Immature natural killer cell (primary cell): ENCODE results near the gene PSMB11. TPM values are rescaled to one million over a fixed set of nuclear protein-coding genes. Genes with fewer than 3 reads are reported as not detected.

Source experiments
- DNase-seq, 3 donors: peaks; one replicate each; pipeline ENCODE4 v3.0.0; 2022; ENCODE audit warnings: mixed read lengths in 1 of 3
- H3K27ac Mint-ChIP-seq, 6 donors: one replicate each; pipeline ENCODE4 v1.8.0; 2020; ENCODE audit warnings: mixed read lengths in 6 of 6, mild to moderate bottlenecking in 5 of 6, inconsistent platforms in 4 of 6, moderate library complexity in 3 of 6
- H3K27me3 Mint-ChIP-seq, 3 donors: one replicate each; pipeline ENCODE4 v1.8.0; 2020 to 2021; ENCODE audit warnings: low read depth in 3 of 3, mild to moderate bottlenecking in 3 of 3, mixed read lengths in 3 of 3, moderate library complexity in 3 of 3, inconsistent platforms in 1 of 3
- H3K36me3 Mint-ChIP-seq, 3 donors: one replicate each; pipeline ENCODE4 v1.8.0; 2020; ENCODE audit warnings: mixed read lengths in 3 of 3, inconsistent platforms in 2 of 3, mild to moderate bottlenecking in 2 of 3
- H3K4me1 Mint-ChIP-seq, 2 donors: one replicate each; pipeline ENCODE4 v1.8.0; 2020; ENCODE audit warnings: inconsistent platforms in 2 of 2, mild to moderate bottlenecking in 2 of 2, mixed read lengths in 2 of 2, moderate library complexity in 1 of 2
- H3K4me3 Mint-ChIP-seq, 5 donors: one replicate each; pipeline ENCODE4 v1.8.0; 2020; ENCODE audit warnings: mild to moderate bottlenecking in 5 of 5, mixed read lengths in 5 of 5, inconsistent platforms in 3 of 5, moderate library complexity in 3 of 5
- H3K9me3 Mint-ChIP-seq, 6 donors: one replicate each; pipeline ENCODE4 v1.8.0; 2020; ENCODE audit warnings: mild to moderate bottlenecking in 6 of 6, mixed read lengths in 6 of 6, inconsistent platforms in 4 of 6, moderate library complexity in 3 of 6
- polyA plus RNA-seq, 3 donors: library from polyadenylated mRNA; unstranded; fragments of 300-500 nt; fragmentation: Illumina TruSeq; gene quantifications; one replicate each; pipeline ENCODE4 v1.2.3, GENCODE V29; 2021

The PSMB11 gene
- polyA plus RNA-seq, 3 donors from 2014 or later: not detected

- peaks cover 0 to 3% (median 2%) of the 10 kb centered on the region in 3 donors for H3K27me3 Mint-ChIP-seq
- peaks cover 17 to 19% of the 10 kb centered on the region in 2 donors for H3K4me1 Mint-ChIP-seq
- peaks cover 0 to 3% (median 0%) of the 10 kb centered on the region in 3 donors for H3K36me3 Mint-ChIP-seq
- H3K9me3 Mint-ChIP-seq: no peaks in the 10 kb centered on the region
- H3K4me3 Mint-ChIP-seq: no peak overlapping the region
- no peak overlapping the region for H3K27ac Mint-ChIP-seq
- no peak for DNase-seq
Measured at GRCh38 chr14:23054000-23054811, 12.2 kb downstream of the PSMB11 start.

DNA sequence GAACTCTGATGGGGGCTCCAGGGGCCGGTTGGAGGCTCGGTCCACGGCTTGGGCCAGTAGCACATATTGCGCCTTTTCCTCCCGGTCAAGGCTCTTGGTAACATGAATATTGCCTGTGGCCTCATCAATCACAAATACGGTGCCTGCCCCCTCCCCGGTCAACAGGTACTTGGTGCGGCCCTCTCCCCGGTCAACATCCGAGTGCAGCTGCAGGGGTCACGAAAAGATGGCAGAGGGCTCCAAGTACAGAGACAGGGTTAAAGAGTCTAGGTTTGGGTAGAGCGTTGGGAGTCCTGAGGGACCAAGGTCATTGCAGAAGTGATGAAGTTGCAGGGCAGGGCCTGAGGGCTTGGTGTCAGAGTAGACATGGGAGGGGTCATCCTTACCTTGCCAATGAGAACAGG is 13.1 kb downstream of the PSMB11 start:
- Mint-ChIP-seq H3K9me3 (peaks cover 0 to 1% (median 0%) of the 10 kb centered on the region in 6 donors), H3K36me3 (peaks cover 0 to 3% (median 0%) of the 10 kb centered on the region in 3 donors), H3K4me3 (no peak overlapping the region), H3K27me3 (peaks cover 0 to 5% (median 2%) of the 10 kb centered on the region in 3 donors), H3K4me1 (peaks cover 18 to 19% of the 10 kb centered on the region in 2 donors), H3K27ac (peak overlapping the region in 1 of 6 donors; percentile 40)
- no peak for DNase-seq

DNA sequence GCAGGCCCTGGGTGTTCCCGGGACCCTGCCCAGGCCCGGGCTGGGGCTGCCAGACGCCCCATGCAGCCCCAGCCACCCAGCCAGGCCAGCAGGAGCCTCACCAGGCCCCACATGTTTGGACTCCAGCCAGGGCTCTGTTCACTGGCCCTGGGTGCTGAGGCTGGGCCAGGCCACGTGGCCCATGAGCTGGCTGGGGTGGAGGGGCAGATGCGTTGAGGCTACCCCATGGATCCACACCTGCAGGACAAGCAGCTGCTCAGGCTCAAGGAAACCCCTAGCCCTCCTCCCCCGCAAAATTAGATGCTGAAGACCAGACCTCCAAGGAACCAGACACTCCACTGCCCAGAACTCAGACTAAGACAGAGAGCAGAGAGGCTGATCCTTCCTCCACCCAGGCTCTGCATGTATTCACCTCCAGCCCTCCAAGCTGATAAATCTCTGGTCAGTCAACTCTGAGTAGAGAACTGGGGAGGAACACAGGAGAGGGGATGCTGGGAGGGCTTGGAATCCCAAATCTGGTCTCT is 13.7 kb downstream of the PSMB11 start:
- Mint-ChIP-seq H3K4me3 (peak overlapping the region in 4 of 5 donors; percentile 78 to 91 (median 88)), H3K36me3 (peaks cover 0 to 3% (median under 1%) of the 10 kb centered on the region in 3 donors), H3K27me3 (peaks cover 0 to 5% (median 2%) of the 10 kb centered on the region in 3 donors), H3K4me1 (peaks cover 18 to 19% of the 10 kb centered on the region in 2 donors), H3K27ac (peak overlapping the region in 1 of 6 donors; percentile 53), H3K9me3 (peaks cover 0 to 1% (median 0%) of the 10 kb centered on the region in 6 donors)
- DNase-seq: no peak

DNA sequence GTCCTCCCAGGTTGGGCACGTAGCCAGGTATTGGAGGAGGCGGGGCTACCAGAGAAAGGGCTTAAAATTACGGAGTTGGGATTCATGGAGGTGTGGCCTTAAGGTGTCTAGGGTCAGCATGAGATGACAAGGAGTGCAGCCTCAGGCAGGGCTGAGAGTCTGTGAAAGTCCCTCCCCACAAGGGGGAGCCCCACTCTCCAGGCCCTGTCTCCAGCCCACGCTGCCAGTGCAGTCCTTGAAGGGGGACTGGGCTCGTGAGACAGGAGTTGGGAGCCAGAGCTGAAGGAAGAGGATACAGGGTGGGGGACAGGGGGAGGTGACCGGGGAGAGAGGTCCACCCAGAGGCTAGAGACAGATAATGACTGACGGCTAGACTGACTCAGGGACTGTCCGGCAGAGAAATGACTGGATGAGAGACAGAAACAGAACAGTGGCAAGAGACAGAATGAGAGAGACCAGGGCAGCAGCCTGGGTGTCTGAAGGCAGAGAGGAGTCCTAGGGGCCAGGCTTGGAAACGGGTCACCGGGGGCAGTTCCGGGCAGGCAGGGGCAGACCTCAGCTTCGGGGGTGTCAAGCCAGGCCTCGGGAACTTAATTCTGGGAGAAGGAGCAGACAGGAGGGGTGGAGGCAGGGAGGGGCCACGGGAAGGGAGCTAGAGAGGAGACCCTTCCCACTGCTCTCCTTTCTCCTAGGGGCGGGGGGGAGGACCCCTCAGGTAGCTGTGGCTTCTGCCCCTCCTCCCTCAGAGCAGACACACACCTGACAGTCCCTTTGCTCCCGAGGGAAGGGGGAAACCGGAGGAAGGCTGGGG is 14.3 kb downstream of the PSMB11 start:
- DNase-seq: peak; percentile 64 to 65 (median 64)
- Mint-ChIP-seq H3K4me3 (peak overlapping the region; percentile 78 to 91 (median 88)), H3K9me3 (peaks cover 0 to 1% (median 0%) of the 10 kb centered on the region in 6 donors), H3K36me3 (peaks cover 0 to 5% (median 3%) of the 10 kb centered on the region in 3 donors), H3K27me3 (peaks cover 0 to 5% (median 2%) of the 10 kb centered on the region in 3 donors), H3K4me1 (peaks cover 18 to 19% of the 10 kb centered on the region in 2 donors), H3K27ac (peak overlapping the region in 4 of 6 donors; percentile 53 to 83 (median 74))

DNA sequence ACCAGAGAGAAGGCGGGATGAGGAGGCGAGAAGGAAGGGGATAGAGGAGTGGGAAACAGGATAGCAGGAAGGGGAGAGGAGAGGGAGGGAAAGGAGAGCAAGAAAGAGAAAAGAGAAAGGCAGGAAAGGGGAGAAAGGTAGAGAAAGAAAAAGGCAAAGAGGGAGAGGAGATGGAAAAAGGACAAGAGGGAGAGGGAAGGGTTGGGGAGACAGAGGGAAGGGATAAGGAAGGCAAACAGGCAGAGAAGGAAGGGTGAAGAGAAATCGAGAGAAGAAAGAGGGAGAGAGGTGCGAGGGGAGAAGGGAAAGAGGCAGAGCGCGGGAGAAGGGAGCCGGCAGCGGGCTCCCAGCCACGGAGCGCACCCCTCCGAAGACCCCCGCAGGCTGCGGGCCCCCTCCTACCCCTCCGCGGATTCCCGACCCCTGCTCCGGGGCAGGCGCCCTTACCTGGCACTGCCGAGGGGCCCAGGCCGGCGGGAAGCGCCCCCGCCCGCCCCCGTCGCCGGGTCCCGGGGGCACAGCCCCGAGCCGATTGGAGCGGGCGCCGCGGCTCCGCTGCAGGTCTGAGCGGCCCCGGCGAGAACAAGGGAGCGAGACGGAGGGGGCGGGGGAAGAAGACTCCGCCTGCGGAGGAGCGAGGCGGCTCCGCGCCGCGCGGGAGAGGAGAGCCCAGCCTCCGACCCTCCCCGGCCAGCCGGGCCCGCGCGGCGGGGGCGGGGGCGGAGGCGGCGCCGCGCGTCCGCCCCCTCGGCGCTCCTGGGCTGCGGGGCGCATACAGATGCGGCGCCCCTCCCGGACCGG is 15.1 kb downstream of the PSMB11 start, which contains the start of gene CDH24:
Gene CDH24 (minus strand): TSS at position 565 of the 801 bp plus-strand sequence. CDS start 1,787 bp downstream, outside the sequence.
- DNase-seq: peak; percentile 64 to 71 (median 70)

GRCh38 chr14:23057757-23058653 is 16.0 kb downstream of the PSMB11 start:
- DNase-seq: peak; percentile 80 to 84 (median 80)
- Mint-ChIP-seq H3K4me1 (peaks cover 18 to 19% of the 10 kb centered on the region in 2 donors), H3K4me3 (peak overlapping the region; percentile 86 to 92 (median 89)), H3K27me3 (peaks cover 0 to 5% (median 2%) of the 10 kb centered on the region in 3 donors), H3K9me3 (peaks cover 0 to 1% (median 0%) of the 10 kb centered on the region in 6 donors), H3K27ac (peak overlapping the region in 4 of 6 donors; percentile 40 to 69 (median 58)), H3K36me3 (peaks cover 0 to 16% (median 6%) of the 10 kb centered on the region in 3 donors)

More for the DNA sequence above, 15.1 kb downstream of the PSMB11 start, which contains the start of gene CDH24:
- peaks cover 0 to 1% (median 0%) of the 10 kb centered on the region in 6 donors for H3K9me3 Mint-ChIP-seq
- peaks cover 0 to 7% (median 3%) of the 10 kb centered on the region in 3 donors for H3K36me3 Mint-ChIP-seq
- H3K4me3 Mint-ChIP-seq: peak within 1 kb of the TSS; percentile 88 to 92 (median 89)
- peak within 1 kb of the TSS in 5 of 6 donors; percentile 57 to 83 (median 71) for H3K27ac Mint-ChIP-seq
- H3K27me3 Mint-ChIP-seq: peaks cover 0 to 5% (median 2%) of the 10 kb centered on the region in 3 donors
- H3K4me1 Mint-ChIP-seq: peaks cover 18 to 19% of the 10 kb centered on the region in 2 donors

DNA sequence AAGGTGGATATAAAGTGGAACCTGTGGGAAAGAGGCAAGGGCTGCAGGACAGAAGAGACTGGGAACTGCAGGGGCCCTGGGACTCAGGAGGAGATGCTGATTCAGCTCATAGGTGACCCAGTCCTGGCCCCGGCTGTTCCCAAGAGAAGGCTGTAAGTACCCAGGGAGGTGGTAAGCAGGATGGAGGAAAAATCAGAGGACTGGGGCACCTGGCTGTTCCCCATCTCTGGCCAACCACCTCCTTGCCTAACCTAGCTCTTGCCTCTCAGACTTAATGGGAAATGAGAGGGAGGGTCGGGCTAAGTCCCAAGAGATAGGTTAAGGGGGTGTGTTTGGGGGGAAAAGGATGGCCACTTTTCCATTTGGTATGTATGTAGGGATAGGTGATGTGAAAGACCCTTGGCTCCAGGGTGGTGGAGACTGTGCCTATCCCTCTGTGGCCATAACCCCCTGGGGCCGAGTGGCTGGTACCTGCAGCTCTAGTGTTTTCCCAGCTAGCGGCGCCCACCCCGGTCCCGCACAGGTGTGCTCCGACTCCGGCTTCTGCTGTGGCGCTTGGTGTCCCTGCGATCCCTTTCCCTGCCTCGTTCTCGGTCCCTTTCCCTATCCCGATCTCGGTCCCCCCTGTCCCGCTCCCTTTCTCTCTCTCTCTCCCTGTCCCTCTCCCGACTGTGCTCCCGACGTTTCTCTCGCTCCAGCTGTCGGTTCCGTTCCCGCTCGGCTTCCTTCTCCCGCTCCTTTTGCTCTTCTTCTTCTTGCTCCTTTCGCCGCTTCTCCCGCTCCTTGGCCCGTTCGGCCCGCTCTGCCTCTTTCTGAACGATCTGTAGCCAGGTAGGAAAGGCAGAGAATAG is 16.9 kb downstream of the PSMB11 start:
- Mint-ChIP-seq H3K27ac (no peak overlapping the region), H3K4me1 (peaks cover 18 to 19% of the 10 kb centered on the region in 2 donors), H3K36me3 (peaks cover 0 to 24% (median 11%) of the 10 kb centered on the region in 3 donors)

DNA sequence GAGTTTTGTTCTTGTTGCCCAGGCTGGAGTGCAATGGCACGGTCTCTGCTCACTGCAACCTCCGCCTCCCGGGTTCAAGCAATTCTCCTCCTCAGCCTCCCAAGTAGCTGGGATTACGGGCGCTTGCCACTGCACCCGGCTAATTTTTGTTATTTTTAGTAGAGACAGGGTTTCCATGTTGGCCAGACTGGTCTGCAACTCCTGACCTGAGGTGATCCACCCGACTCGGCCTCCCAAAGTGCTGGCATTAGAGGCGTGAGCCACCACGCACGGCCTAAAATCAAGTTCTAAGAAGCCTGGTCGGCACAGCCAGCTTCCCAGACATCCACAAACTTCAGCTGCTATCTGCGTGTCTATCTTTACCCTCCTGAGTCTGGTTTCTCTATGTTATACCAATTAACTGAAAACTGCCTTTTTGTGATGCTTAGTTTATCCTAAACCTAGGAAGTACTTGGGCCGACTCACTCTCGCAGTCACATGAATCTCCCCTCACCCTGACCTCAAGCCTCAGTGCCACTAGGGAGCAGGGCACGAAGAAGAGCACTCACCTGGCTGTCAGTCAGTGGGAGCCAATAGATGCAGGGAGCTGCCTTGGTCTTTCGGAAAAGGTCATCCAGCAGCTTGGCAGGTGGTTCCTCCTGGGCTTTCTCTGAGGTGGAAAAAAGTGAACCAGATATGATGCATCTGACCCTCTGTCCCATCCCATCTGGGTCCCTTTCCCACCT is 18.7 kb downstream of the PSMB11 start:
- no peak overlapping the region for H3K4me3 Mint-ChIP-seq
- H3K36me3 Mint-ChIP-seq: peaks cover 2 to 29% (median 14%) of the 10 kb centered on the region in 3 donors
- peaks cover 2 to 5% (median 3%) of the 10 kb centered on the region in 3 donors for H3K27me3 Mint-ChIP-seq
- DNase-seq: no peak
- peak overlapping the region in 1 of 6 donors; percentile 22 for H3K27ac Mint-ChIP-seq
- H3K9me3 Mint-ChIP-seq: peaks cover 0 to 1% (median 0%) of the 10 kb centered on the region in 6 donors
- peaks cover 18 to 19% of the 10 kb centered on the region in 2 donors for H3K4me1 Mint-ChIP-seq

More for the DNA sequence above, 16.9 kb downstream of the PSMB11 start:
- Mint-ChIP-seq H3K27me3 (peaks cover 0 to 5% (median 2%) of the 10 kb centered on the region in 3 donors), H3K4me3 (peak overlapping the region in 2 of 5 donors; percentile 15 to 38), H3K9me3 (peaks cover 0 to 1% (median 0%) of the 10 kb centered on the region in 6 donors)
- DNase-seq: no peak

GRCh38 chr14:23062002-23062401 is 20.0 kb downstream of the PSMB11 start:
- Mint-ChIP-seq H3K36me3 (peaks cover 4 to 33% (median 17%) of the 10 kb centered on the region in 3 donors), H3K4me1 (peaks cover 7% of the 10 kb centered on the region in 2 donors), H3K9me3 (peaks cover 0 to 1% (median 0%) of the 10 kb centered on the region in 6 donors), H3K27ac (peak overlapping the region in 1 of 6 donors; percentile 66), H3K27me3 (peaks cover under 1 to 6% (median 5%) of the 10 kb centered on the region in 3 donors), H3K4me3 (no peak overlapping the region)
- DNase-seq: no peak

DNA sequence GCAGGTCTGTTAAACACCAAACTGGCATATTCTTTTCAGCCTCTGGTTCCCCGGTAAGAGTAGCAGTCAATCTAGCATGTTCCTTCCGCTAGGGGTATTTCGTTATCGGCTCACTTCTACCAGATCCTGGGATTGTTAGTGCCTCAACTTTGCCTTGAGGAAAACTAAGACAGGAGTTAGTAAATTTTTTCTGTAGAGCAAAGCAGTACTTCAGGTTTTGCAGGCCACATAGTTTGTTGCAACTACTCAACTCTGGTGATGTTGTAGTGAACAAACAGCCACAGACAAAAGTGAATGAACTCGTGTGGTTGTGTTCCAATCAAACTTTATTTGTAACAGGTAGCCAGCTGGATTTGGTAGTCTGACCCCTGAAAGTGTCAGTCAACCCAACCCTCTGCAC is 21.6 kb downstream of the PSMB11 start:
- H3K27me3 Mint-ChIP-seq: peaks cover 0 to 5% (median 5%) of the 10 kb centered on the region in 3 donors
- H3K36me3 Mint-ChIP-seq: peaks cover 4 to 34% (median 15%) of the 10 kb centered on the region in 3 donors
- no peak for DNase-seq
- peaks cover 0 to 1% (median 0%) of the 10 kb centered on the region in 6 donors for H3K9me3 Mint-ChIP-seq
- peak overlapping the region in 1 of 6 donors; percentile 73 for H3K27ac Mint-ChIP-seq
- peaks cover 5% of the 10 kb centered on the region in 2 donors for H3K4me1 Mint-ChIP-seq
- no peak overlapping the region for H3K4me3 Mint-ChIP-seq
